GM19395 (cell line): ENCODE results near the gene RNF180.
"Not testable (repeated sequence)": the region's sequence is repeated elsewhere in the genome, so short reads cannot be mapped to it uniquely, and the experiment has no call there.

ENCODE experiments used
- ATAC-seq: cut with Tn5 transposase; IDR thresholded peaks from one replicate; pipeline ENCODE4 v1.9.1; 2021; ENCODE audit warnings: mild to moderate bottlenecking, moderate library complexity; ENCODE audit not compliant: unreplicated experiment

The RNF180 gene

GRCh38 chr5:64344501-64344900 lies 178.9 kb downstream of the RNF180 start:
- no peak for ATAC-seq

GRCh38 chr5:64347309-64347708 lies 181.7 kb downstream of the RNF180 start:
- no peak for ATAC-seq

- no peak for ATAC-seq
These were observed 198.8 kb downstream of the RNF180 start for GRCh38 chr5:64364426-64364825.

GRCh38 chr5:64384765-64385164 lies 219.1 kb downstream of the RNF180 start:
- ATAC-seq: peak; percentile 93

GRCh38 chr5:64397552-64397951 lies 231.9 kb downstream of the RNF180 start:
- no peak for ATAC-seq

GRCh38 chr5:64398735-64399134 lies 233.1 kb downstream of the RNF180 start:
- not testable (repeated sequence) for ATAC-seq

GRCh38 chr5:64407103-64407825 lies 241.6 kb downstream of the RNF180 start:
- ATAC-seq: not testable (repeated sequence)

GRCh38 chr5:64417390-64417789 lies 251.7 kb downstream of the RNF180 start:
- ATAC-seq: no peak

- no peak for ATAC-seq
These were observed 252.4 kb downstream of the RNF180 start for GRCh38 chr5:64418013-64418412.
